Natural killer cell (primary cell): ENCODE measurements around the gene SIRPB1. TPM values are rescaled to one million over a fixed set of nuclear protein-coding genes. Genes with fewer than 3 reads are reported as not detected.

Experiments
- ATAC-seq, 3 donors: fragments of 150-1000 bp in 2 of 3; fragments of 200-7000 bp in 1 of 3; cut with Tn5 transposase; 1 replicate in 1 of 3; 2 replicates in 2 of 3; pipeline ENCODE4 v1.10.0; 2021; ENCODE audit warnings: mild to moderate bottlenecking in 2 of 3, moderate library complexity in 2 of 3
- DNase-seq, 2 donors: peaks; one replicate each; pipeline versions ENCODE4 v3.0.0 to v3.0.0-alpha.2; 2013 to 2021; ENCODE audit warnings: mixed read lengths in 1 of 2
- H3K27ac ChIP-seq: one replicate; pipeline ENCODE4 v1.5.1; 2013; ENCODE audit warnings: mild to moderate bottlenecking, low read length
- H3K27me3 ChIP-seq: one replicate; pipeline ENCODE4 v1.6.1; 2013; ENCODE audit warnings: low read length; ENCODE audit not compliant: control insufficient read depth, insufficient read depth
- H3K36me3 ChIP-seq: one replicate; pipeline ENCODE4 v1.6.1; 2013; ENCODE audit warnings: low read length; ENCODE audit not compliant: control insufficient read depth, insufficient read depth
- H3K4me1 ChIP-seq: one replicate; pipeline ENCODE4 v1.6.1; 2013; ENCODE audit warnings: low read length; ENCODE audit not compliant: control insufficient read depth, insufficient read depth
- H3K4me3 ChIP-seq: one replicate; pipeline ENCODE4 v1.5.1; 2013; ENCODE audit warnings: low read length
- H3K9me3 ChIP-seq: one replicate; pipeline ENCODE4 v1.6.1; 2013; ENCODE audit warnings: low read length; ENCODE audit not compliant: control insufficient read depth, insufficient read depth
- H3K27ac Mint-ChIP-seq, 2 donors: one replicate each; pipeline ENCODE4 v1.8.0; 2022; ENCODE audit warnings: mild to moderate bottlenecking in 2 of 2, mixed read lengths in 2 of 2, moderate library complexity in 1 of 2
- H3K27me3 Mint-ChIP-seq, 2 donors: one replicate each; pipeline ENCODE4 v1.8.0; 2022; ENCODE audit warnings: low read depth in 2 of 2, mixed read lengths in 2 of 2
- H3K36me3 Mint-ChIP-seq: one replicate; pipeline ENCODE4 v1.8.0; 2022; ENCODE audit warnings: mixed read lengths
- H3K4me1 Mint-ChIP-seq, 2 donors: one replicate each; pipeline ENCODE4 v1.8.0; 2022; ENCODE audit warnings: mixed read lengths in 2 of 2
- H3K4me3 Mint-ChIP-seq: one replicate; pipeline ENCODE4 v1.8.0; 2022; ENCODE audit warnings: mild to moderate bottlenecking, moderate library complexity, mixed read lengths
- H3K9me3 Mint-ChIP-seq, 2 donors: one replicate each; pipeline ENCODE4 v1.8.0; 2022; ENCODE audit warnings: mixed read lengths in 2 of 2
- CTCF ChIP-seq: fragments of 200-600 bp; IDR thresholded peaks from one replicate; pipeline ENCODE4 v1.8.0; 2022; ENCODE audit warnings: antibody characterized with exemption
- WGBS: methylation state at CpG from one replicate; pipeline ENCODE4 v1.1.7; 2013; ENCODE audit warnings: missing lambda C conversion rate; ENCODE audit not compliant: insufficient coverage; 5-methylcytosine and 5-hydroxymethylcytosine counted together
- intact Hi-C: fragments of 100-400 bp; cut with micrococcal nuclease; formaldehyde crosslinking; loops from one replicate; pipeline ENCODE4 v1.14.2; 2022
- total RNA-seq, 4 donors: library from RNA; stranded (reverse); fragments of 120-200 nt in 1 of 4; gene quantifications; one replicate each; pipeline versions ENCODE4 v1.2.3 to v1.2.4, GENCODE V29; 2013 to 2022

Gene SIRPB1
- total RNA-seq, 3 donors from 2014 or later (not counting 1 experiment from before 2014, with no cell fraction given), result 2.6 to 7.2 (median 5.3) TPM

- Mint-ChIP-seq H3K9me3 (no peaks in the 10 kb centered on the region), H3K36me3 (no peaks in the 10 kb centered on the region), H3K27ac (no peak overlapping the region), H3K4me1 (no peaks in the 10 kb centered on the region), H3K4me3 (no peak overlapping the region), H3K27me3 (peaks cover 0 to 3% of the 10 kb centered on the region in 2 donors)
- intact Hi-C loops, result loop anchor here (10.0 kb wide), 1 partner anchor 64 kb away; no protein-coding TSS in a partner anchor
- no peak for TF ChIP-seq CTCF
- no peak overlapping the region for H3K4me3 ChIP-seq
- H3K4me1 ChIP-seq, result peaks cover 4% of the 10 kb centered on the region
- no peaks in the 10 kb centered on the region for H3K27me3 ChIP-seq
- DNase-seq (no peak), ATAC-seq (no peak)
- 89% methylated on average over 4 of the region's 5 CpGs for WGBS
- H3K27ac ChIP-seq, result no peak overlapping the region
- H3K9me3 ChIP-seq, result no peaks in the 10 kb centered on the region
- no peaks in the 10 kb centered on the region for H3K36me3 ChIP-seq
Measured at GRCh38 chr20:1628621-1629020, 8.8 kb upstream of the SIRPB1 start.

GRCh38 chr20:1627200-1627550 lies 7.4 kb upstream of the SIRPB1 start:
- WGBS, result 81% methylated on average over 1 of the region's 2 CpGs
- no peak for TF ChIP-seq CTCF
- peaks cover 11 to 13% of the 10 kb centered on the region in 2 donors for H3K4me1 Mint-ChIP-seq
- H3K27ac Mint-ChIP-seq, result no peak overlapping the region
- intact Hi-C loops, result loop anchor here (10.0 kb wide), 1 partner anchor 62 kb away; no protein-coding TSS in a partner anchor
- ATAC-seq (no peak), DNase-seq (peak in 1 of 2 donors; percentile 2)
- no peaks in the 10 kb centered on the region for H3K36me3 ChIP-seq
- no peak overlapping the region for H3K4me3 ChIP-seq
- H3K4me3 Mint-ChIP-seq, result no peak overlapping the region
- H3K9me3 ChIP-seq, result no peaks in the 10 kb centered on the region
- H3K27me3 ChIP-seq, result no peaks in the 10 kb centered on the region
- H3K36me3 Mint-ChIP-seq, result no peaks in the 10 kb centered on the region
- no peak overlapping the region for H3K27ac ChIP-seq
- peaks cover 0 to 3% of the 10 kb centered on the region in 2 donors for H3K27me3 Mint-ChIP-seq
- peaks cover 15% of the 10 kb centered on the region for H3K4me1 ChIP-seq
- peaks cover 0 to 2% of the 10 kb centered on the region in 2 donors for H3K9me3 Mint-ChIP-seq

GRCh38 chr20:1626528-1627199 lies 6.9 kb upstream of the SIRPB1 start:
- ATAC-seq (no peak), DNase-seq (peak in 1 of 2 donors; percentile 3)
- Histone ChIP-seq H3K27me3 (no peaks in the 10 kb centered on the region), H3K27ac (no peak overlapping the region), H3K9me3 (no peaks in the 10 kb centered on the region), H3K4me1 (peaks cover 17% of the 10 kb centered on the region), H3K36me3 (no peaks in the 10 kb centered on the region), H3K4me3 (no peak overlapping the region)
- Mint-ChIP-seq H3K9me3 (peaks cover 0 to 2% of the 10 kb centered on the region in 2 donors), H3K27ac (no peak overlapping the region), H3K27me3 (peaks cover 0 to 3% of the 10 kb centered on the region in 2 donors), H3K4me1 (peaks cover 12 to 14% of the 10 kb centered on the region in 2 donors), H3K36me3 (no peaks in the 10 kb centered on the region), H3K4me3 (no peak overlapping the region)
- WGBS, result 52% methylated on average over 3 of the region's 3 CpGs
- intact Hi-C loops, result loop anchor here (10.0 kb wide), 1 partner anchor 62 kb away; no protein-coding TSS in a partner anchor
- TF ChIP-seq CTCF, result no peak
